ENCODE results near the gene PATE3.

DNA sequence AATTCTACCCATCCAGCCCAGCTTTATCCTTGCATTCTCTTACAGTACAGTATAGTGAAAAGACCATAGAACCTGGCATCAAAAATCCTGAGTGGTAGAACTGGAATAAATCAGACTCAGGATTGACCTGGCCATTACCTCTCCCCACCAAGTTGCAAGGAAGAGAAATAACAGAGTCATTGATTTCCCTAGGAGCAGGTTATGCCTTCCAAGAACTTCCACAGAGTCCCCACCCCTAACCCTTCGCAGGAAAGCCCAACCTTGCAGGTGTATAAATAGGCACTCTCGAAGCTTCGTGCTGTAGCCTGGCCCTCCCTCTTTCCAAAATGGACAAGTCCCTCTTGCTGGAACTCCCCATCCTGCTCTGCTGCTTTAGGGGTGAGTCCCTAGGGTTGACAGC is 41.9 kb upstream of the PATE3 start, which contains the start of gene PATE1:
- TF ChIP-seq SUZ12 (IDR thresholded peaks at IDR 0.05; ENCODE audit: extremely low read depth, insufficient read depth, insufficient read length) = no peak
- no peak for TF ChIP-seq YY1 (IDR thresholded peaks at IDR 0.05; ENCODE audit: insufficient read depth, insufficient read length)
